Hepatocyte (in vitro differentiated cells): ENCODE results near the gene ALK. TPM values are rescaled to one million over a fixed set of nuclear protein-coding genes. Genes with fewer than 3 reads are reported as not detected.

ENCODE experiments used
- DNase-seq: peaks from one replicate; pipeline ENCODE4 v3.0.0-alpha.2; 2016; ENCODE audit warnings: low spot score
- H2AFZ ChIP-seq: fragments of 200-600 bp; sonication (generic); 2 replicates; pipeline ENCODE4 v1.6.0; 2016; ENCODE audit warnings: antibody characterized with exemption, mild to moderate bottlenecking
- H3K27ac ChIP-seq: fragments of 200-600 bp; sonication (generic); 2 replicates; pipeline ENCODE4 v1.5.1; 2016; ENCODE audit warnings: mild to moderate bottlenecking
- H3K27me3 ChIP-seq: fragments of 200-600 bp; sonication (generic); 2 replicates; pipeline ENCODE4 v1.6.1; 2016
- H3K36me3 ChIP-seq: fragments of 200-600 bp; sonication (generic); replicated peaks from 2 replicates; pipeline ENCODE4 v1.5.1; 2016; ENCODE audit warnings: low read depth; ENCODE audit not compliant: insufficient read depth
- H3K4me1 ChIP-seq: fragments of 200-600 bp; sonication (generic); 2 replicates; pipeline ENCODE4 v1.5.1; 2016; ENCODE audit warnings: mild to moderate bottlenecking, moderate library complexity; ENCODE audit not compliant: insufficient read depth
- H3K4me2 ChIP-seq: fragments of 200-600 bp; sonication (generic); 2 replicates; pipeline ENCODE4 v1.6.0; 2016
- H3K4me3 ChIP-seq: fragments of 200-600 bp; sonication (generic); 2 replicates; pipeline ENCODE4 v1.5.1; 2016; ENCODE audit warnings: mild to moderate bottlenecking
- H3K79me2 ChIP-seq: fragments of 200-600 bp; sonication (generic); 2 replicates; pipeline ENCODE4 v1.6.0; 2017; ENCODE audit warnings: mild to moderate bottlenecking
- H3K9me2 ChIP-seq: fragments of 200-600 bp; sonication (generic); replicated peaks from 2 replicates; pipeline ENCODE4 v1.6.0; 2017; ENCODE audit warnings: mild to moderate bottlenecking; ENCODE audit not compliant: insufficient read depth
- H3K9me3 ChIP-seq: fragments of 200-600 bp; sonication (generic); 2 replicates; pipeline ENCODE4 v1.5.1; 2016; ENCODE audit warnings: low read depth, mild to moderate bottlenecking
- H4K20me1 ChIP-seq: fragments of 200-600 bp; sonication (generic); 2 replicates; pipeline ENCODE4 v1.6.0; 2016; ENCODE audit warnings: mild to moderate bottlenecking; ENCODE audit not compliant: insufficient read depth, poor library complexity, severe bottlenecking
- EZH2 ChIP-seq: fragments of 200-600 bp; sonication (generic); IDR thresholded peaks from 2 replicates; pipeline ENCODE4 v1.6.1; 2016; ENCODE audit warnings: antibody characterized with exemption, mild to moderate bottlenecking, borderline replicate concordance
- EZH2phosphoT487 ChIP-seq: fragments of 200-600 bp; sonication (generic); IDR thresholded peaks from one replicate; pipeline ENCODE4 v1.6.1; 2018; ENCODE audit warnings: antibody characterized with exemption, mild to moderate bottlenecking, low read depth, moderate library complexity; ENCODE audit not compliant: unreplicated experiment, severe bottlenecking
- WGBS: methylation state at CpG from one replicate; pipeline ENCODE4 v1.1.6; 2016; ENCODE audit warnings: low lambda C conversion rate; ENCODE audit errors: missing lambda C conversion rate; 5-methylcytosine and 5-hydroxymethylcytosine counted together
- polyA plus RNA-seq: library from polyadenylated mRNA; unstranded; fragments of >200 nt; fragmentation: Nextera tagmentation; extraction: Ambion mirVana; gene quantifications from 2 replicates; pipeline ENCODE4 v1.2.1, GENCODE V29; 2016
- total RNA-seq: library from RNA; depleted of rRNA; stranded (reverse); fragments of >200 nt; gene quantifications from 2 replicates; pipeline ENCODE4 v1.2.3, GENCODE V29; 2014
- TF ChIP-seq, protein P1 (sequence below): fragments of 200-600 bp; sonication (generic); IDR thresholded peaks from 2 replicates; pipeline ENCODE4 v1.5.1; 2016; ENCODE audit warnings: antibody characterized with exemption, mild to moderate bottlenecking; ENCODE audit not compliant: poor library complexity

The ALK gene
- total and polyA plus RNA-seq, 2 experiments from 2014 or later: 0.16 to 0.27 TPM

GRCh38 chr2:29394981-29395350 lies 526.4 kb downstream of the ALK start:
- Histone ChIP-seq H3K9me3 (no peaks in the 10 kb centered on the region), H2AFZ (no peak overlapping the region), H3K9me2 (no peaks in the 10 kb centered on the region), H3K4me3 (no peak overlapping the region), H3K4me2 (no peak overlapping the region), H3K27ac (no peak overlapping the region), H3K4me1 (no peaks in the 10 kb centered on the region), H3K27me3 (peaks cover 5% of the 10 kb centered on the region), H3K36me3 (no peaks in the 10 kb centered on the region), H4K20me1 (no peaks in the 10 kb centered on the region), H3K79me2 (no peaks in the 10 kb centered on the region)
- no peak for DNase-seq
- TF ChIP-seq EZH2: no peak
- TF ChIP-seq, protein P1, sequence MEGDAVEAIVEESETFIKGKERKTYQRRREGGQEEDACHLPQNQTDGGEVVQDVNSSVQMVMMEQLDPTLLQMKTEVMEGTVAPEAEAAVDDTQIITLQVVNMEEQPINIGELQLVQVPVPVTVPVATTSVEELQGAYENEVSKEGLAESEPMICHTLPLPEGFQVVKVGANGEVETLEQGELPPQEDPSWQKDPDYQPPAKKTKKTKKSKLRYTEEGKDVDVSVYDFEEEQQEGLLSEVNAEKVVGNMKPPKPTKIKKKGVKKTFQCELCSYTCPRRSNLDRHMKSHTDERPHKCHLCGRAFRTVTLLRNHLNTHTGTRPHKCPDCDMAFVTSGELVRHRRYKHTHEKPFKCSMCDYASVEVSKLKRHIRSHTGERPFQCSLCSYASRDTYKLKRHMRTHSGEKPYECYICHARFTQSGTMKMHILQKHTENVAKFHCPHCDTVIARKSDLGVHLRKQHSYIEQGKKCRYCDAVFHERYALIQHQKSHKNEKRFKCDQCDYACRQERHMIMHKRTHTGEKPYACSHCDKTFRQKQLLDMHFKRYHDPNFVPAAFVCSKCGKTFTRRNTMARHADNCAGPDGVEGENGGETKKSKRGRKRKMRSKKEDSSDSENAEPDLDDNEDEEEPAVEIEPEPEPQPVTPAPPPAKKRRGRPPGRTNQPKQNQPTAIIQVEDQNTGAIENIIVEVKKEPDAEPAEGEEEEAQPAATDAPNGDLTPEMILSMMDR: no peak
- no peak for TF ChIP-seq EZH2phosphoT487
- WGBS: 77% methylated on average over 2 of the region's 2 CpGs

- peaks cover 5% of the 10 kb centered on the region for H3K27me3 ChIP-seq
- no peak overlapping the region for H2AFZ ChIP-seq
- TF ChIP-seq EZH2: no peak
- H3K9me2 ChIP-seq: no peaks in the 10 kb centered on the region
- no peaks in the 10 kb centered on the region for H3K4me1 ChIP-seq
- no peaks in the 10 kb centered on the region for H3K36me3 ChIP-seq
- H3K4me2 ChIP-seq: no peak overlapping the region
- WGBS: 71% methylated on average over 1 of the region's 1 CpG
- H3K79me2 ChIP-seq: no peaks in the 10 kb centered on the region
- no peak overlapping the region for H3K4me3 ChIP-seq
- no peak overlapping the region for H3K27ac ChIP-seq
- no peaks in the 10 kb centered on the region for H3K9me3 ChIP-seq
- H4K20me1 ChIP-seq: no peaks in the 10 kb centered on the region
- no peak for DNase-seq
These were observed 526.9 kb downstream of the ALK start for GRCh38 chr2:29394311-29394980.

GRCh38 chr2:29393676-29394075 lies 527.7 kb downstream of the ALK start:
- 50% methylated on average over 1 of the region's 1 CpG for WGBS
- Histone ChIP-seq H3K4me2 (no peak overlapping the region), H3K9me3 (no peaks in the 10 kb centered on the region), H4K20me1 (no peaks in the 10 kb centered on the region), H3K4me1 (no peaks in the 10 kb centered on the region), H3K27me3 (peaks cover 5% of the 10 kb centered on the region), H3K27ac (no peak overlapping the region), H3K4me3 (no peak overlapping the region), H3K36me3 (no peaks in the 10 kb centered on the region), H3K79me2 (no peaks in the 10 kb centered on the region), H3K9me2 (no peaks in the 10 kb centered on the region), H2AFZ (no peak overlapping the region)
- DNase-seq: no peak
- TF ChIP-seq EZH2: no peak
- TF ChIP-seq, protein P1: no peak
- no peak for TF ChIP-seq EZH2phosphoT487

GRCh38 chr2:29392774-29393173 lies 528.6 kb downstream of the ALK start:
- TF ChIP-seq, protein P1: no peak
- TF ChIP-seq EZH2phosphoT487: no peak
- TF ChIP-seq EZH2: no peak
- no peak for DNase-seq
- no peak overlapping the region for H3K4me3 ChIP-seq
- H3K4me2 ChIP-seq: no peak overlapping the region
- WGBS: 86% methylated on average over 2 of the region's 2 CpGs
- H3K36me3 ChIP-seq: no peaks in the 10 kb centered on the region
- H3K9me2 ChIP-seq: no peaks in the 10 kb centered on the region
- no peaks in the 10 kb centered on the region for H3K4me1 ChIP-seq
- H3K9me3 ChIP-seq: no peaks in the 10 kb centered on the region
- H4K20me1 ChIP-seq: no peaks in the 10 kb centered on the region
- H3K27ac ChIP-seq: no peak overlapping the region
- no peaks in the 10 kb centered on the region for H3K79me2 ChIP-seq
- no peak overlapping the region for H2AFZ ChIP-seq
- H3K27me3 ChIP-seq: peaks cover 5% of the 10 kb centered on the region
